DOHH2 (cell line): ENCODE measurements around the gene AIF1L.
"Not testable (repeated sequence)": the region's sequence is repeated elsewhere in the genome, so short reads cannot be mapped to it uniquely, and the experiment has no call there.

Experiments
- H3F3A ChIP-seq: fragments of 200-600 bp; sonication (generic), shearing (Covaris generic); 2 replicates; pipeline ENCODE4 v1.6.0; 2016; ENCODE audit warnings: antibody characterized with exemption, mild to moderate bottlenecking; ENCODE audit not compliant: control insufficient read depth, insufficient read depth
- H3K27ac ChIP-seq: fragments of 200-600 bp; sonication (generic); 2 replicates; pipeline ENCODE4 v1.5.1; 2014; ENCODE audit warnings: low read depth, mild to moderate bottlenecking, low read length, moderate library complexity
- H3K27me3 ChIP-seq: fragments of 200-600 bp; sonication (generic); 2 replicates; pipeline ENCODE4 v1.6.1; 2014; ENCODE audit warnings: mild to moderate bottlenecking, low read length, mixed read lengths; ENCODE audit not compliant: control insufficient read depth
- H3K36me3 ChIP-seq: fragments of 200-600 bp; sonication (generic); 2 replicates; pipeline ENCODE4 v1.6.1; 2014; ENCODE audit warnings: mild to moderate bottlenecking, low read length, moderate library complexity, mixed read lengths; ENCODE audit not compliant: control insufficient read depth
- H3K4me1 ChIP-seq: fragments of 200-600 bp; sonication (generic); 2 replicates; pipeline ENCODE4 v1.6.1; 2014; ENCODE audit warnings: mild to moderate bottlenecking, low read length, mixed read lengths; ENCODE audit not compliant: control insufficient read depth
- H3K4me2 ChIP-seq: fragments of 200-600 bp; sonication (generic); 2 replicates; pipeline ENCODE4 v1.6.0; 2014; ENCODE audit warnings: mild to moderate bottlenecking, low read length, moderate library complexity
- H3K4me3 ChIP-seq: fragments of 200-600 bp; sonication (generic); 2 replicates; pipeline ENCODE4 v1.5.1; 2014; ENCODE audit warnings: mild to moderate bottlenecking, low read length, mixed read lengths
- H3K79me2 ChIP-seq: fragments of 200-600 bp; sonication (generic); 2 replicates; pipeline ENCODE4 v1.6.1; 2014; ENCODE audit warnings: mild to moderate bottlenecking, low read length, mixed read lengths; ENCODE audit not compliant: control insufficient read depth
- H3K9me2 ChIP-seq: fragments of 200-600 bp; sonication (generic); replicated peaks from 2 replicates; pipeline ENCODE4 v1.6.1; 2014; ENCODE audit warnings: mild to moderate bottlenecking, low read length, mixed read lengths; ENCODE audit not compliant: control insufficient read depth
- H3K9me3 ChIP-seq: fragments of 200-600 bp; sonication (generic); 2 replicates; pipeline ENCODE4 v1.6.1; 2014; ENCODE audit warnings: antibody characterized with exemption, low read length, mixed read lengths; ENCODE audit not compliant: control insufficient read depth, insufficient read depth
- H4K20me1 ChIP-seq: fragments of 200-600 bp; sonication (generic); 2 replicates; pipeline ENCODE4 v1.6.0; 2014; ENCODE audit warnings: low read depth, mild to moderate bottlenecking, antibody characterized with exemption, low read length, moderate library complexity; ENCODE audit not compliant: control insufficient read depth, insufficient read depth
- EZH2phosphoT487 ChIP-seq: fragments of 200-600 bp; sonication (generic); IDR thresholded peaks from 2 replicates; pipeline ENCODE4 v1.6.1; 2017; ENCODE audit warnings: borderline replicate concordance, mild to moderate bottlenecking, antibody characterized with exemption, low read length, moderate library complexity, mixed read lengths
- TF ChIP-seq, protein P1 (sequence below): fragments of 200-600 bp; sonication (generic); IDR thresholded peaks from one replicate; pipeline ENCODE4 v1.5.1; 2014; ENCODE audit warnings: antibody characterized with exemption, mild to moderate bottlenecking, low read depth, low read length; ENCODE audit not compliant: poor library complexity, severe bottlenecking

Gene AIF1L

GRCh38 chr9:131098391-131099101 is 2.2 kb downstream of the AIF1L start:
- H3K4me1 ChIP-seq: no peaks in the 10 kb centered on the region
- H3F3A ChIP-seq: no peaks in the 10 kb centered on the region
- TF ChIP-seq, protein P1, sequence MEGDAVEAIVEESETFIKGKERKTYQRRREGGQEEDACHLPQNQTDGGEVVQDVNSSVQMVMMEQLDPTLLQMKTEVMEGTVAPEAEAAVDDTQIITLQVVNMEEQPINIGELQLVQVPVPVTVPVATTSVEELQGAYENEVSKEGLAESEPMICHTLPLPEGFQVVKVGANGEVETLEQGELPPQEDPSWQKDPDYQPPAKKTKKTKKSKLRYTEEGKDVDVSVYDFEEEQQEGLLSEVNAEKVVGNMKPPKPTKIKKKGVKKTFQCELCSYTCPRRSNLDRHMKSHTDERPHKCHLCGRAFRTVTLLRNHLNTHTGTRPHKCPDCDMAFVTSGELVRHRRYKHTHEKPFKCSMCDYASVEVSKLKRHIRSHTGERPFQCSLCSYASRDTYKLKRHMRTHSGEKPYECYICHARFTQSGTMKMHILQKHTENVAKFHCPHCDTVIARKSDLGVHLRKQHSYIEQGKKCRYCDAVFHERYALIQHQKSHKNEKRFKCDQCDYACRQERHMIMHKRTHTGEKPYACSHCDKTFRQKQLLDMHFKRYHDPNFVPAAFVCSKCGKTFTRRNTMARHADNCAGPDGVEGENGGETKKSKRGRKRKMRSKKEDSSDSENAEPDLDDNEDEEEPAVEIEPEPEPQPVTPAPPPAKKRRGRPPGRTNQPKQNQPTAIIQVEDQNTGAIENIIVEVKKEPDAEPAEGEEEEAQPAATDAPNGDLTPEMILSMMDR: no peak
- no peak for TF ChIP-seq EZH2phosphoT487
- no peaks in the 10 kb centered on the region for H3K36me3 ChIP-seq
- H3K27ac ChIP-seq: no peak overlapping the region
- H4K20me1 ChIP-seq: no peaks in the 10 kb centered on the region
- H3K4me2 ChIP-seq: no peak overlapping the region
- H3K4me3 ChIP-seq: no peak overlapping the region
- H3K27me3 ChIP-seq: peaks cover 31% of the 10 kb centered on the region
- no peaks in the 10 kb centered on the region for H3K9me3 ChIP-seq
- H3K79me2 ChIP-seq: no peaks in the 10 kb centered on the region
- H3K9me2 ChIP-seq: no peaks in the 10 kb centered on the region

DNA sequence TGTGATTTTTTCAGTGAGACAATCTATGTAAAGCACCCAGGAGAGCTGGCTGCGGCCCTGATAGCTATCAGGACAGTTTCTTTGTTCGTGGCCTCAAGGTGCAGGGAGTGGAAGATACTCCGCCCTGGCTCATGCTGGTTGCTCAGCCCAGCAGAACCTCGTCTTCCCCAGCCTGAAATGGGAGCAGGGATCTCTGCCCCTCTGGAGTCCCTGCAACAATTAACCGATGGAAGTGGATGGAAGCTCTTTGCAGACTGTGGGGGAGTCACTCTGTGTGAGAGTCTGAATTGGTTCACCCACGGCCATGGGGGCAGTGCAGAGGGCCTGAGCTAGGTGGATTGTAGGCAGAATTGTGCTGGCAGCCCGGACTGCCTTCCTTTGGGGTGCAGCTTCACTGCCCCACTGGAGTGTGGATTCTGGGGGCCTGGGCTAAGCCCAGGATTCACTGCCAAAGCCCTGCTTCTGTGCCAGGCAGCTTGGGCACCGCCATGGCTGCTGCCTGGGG is 2.8 kb downstream of the AIF1L start:
- no peak overlapping the region for H3K4me3 ChIP-seq
- no peaks in the 10 kb centered on the region for H3K9me2 ChIP-seq
- no peaks in the 10 kb centered on the region for H4K20me1 ChIP-seq
- H3K9me3 ChIP-seq: no peaks in the 10 kb centered on the region
- H3K4me1 ChIP-seq: no peaks in the 10 kb centered on the region
- no peaks in the 10 kb centered on the region for H3F3A ChIP-seq
- H3K27me3 ChIP-seq: peaks cover 32% of the 10 kb centered on the region
- H3K4me2 ChIP-seq: no peak overlapping the region
- TF ChIP-seq EZH2phosphoT487: no peak
- TF ChIP-seq, protein P1: no peak
- H3K36me3 ChIP-seq: no peaks in the 10 kb centered on the region
- no peak overlapping the region for H3K27ac ChIP-seq
- no peaks in the 10 kb centered on the region for H3K79me2 ChIP-seq

DNA sequence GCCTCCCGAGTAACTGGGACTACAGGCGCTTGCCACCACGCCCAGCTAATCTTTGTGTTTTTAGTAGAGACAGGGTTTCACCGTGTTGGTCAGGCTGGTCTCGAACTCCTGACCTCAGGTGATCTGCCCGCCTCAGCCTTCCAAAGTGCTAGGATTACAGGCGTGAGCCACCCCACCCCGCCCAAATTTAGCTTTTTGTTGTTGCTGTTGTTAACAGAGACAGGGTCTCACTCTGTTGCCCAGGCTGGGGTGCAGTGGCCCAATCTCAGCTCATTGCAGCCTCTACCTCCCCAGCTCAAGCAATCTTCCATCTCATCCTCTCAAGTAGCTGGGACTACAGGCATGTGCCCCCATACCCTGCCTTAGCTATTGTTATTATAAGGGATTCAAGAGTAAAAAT is 3.5 kb downstream of the AIF1L start:
- not testable (repeated sequence) for H3K4me1 ChIP-seq, H4K20me1 ChIP-seq, H3K9me2 ChIP-seq, H3K4me3 ChIP-seq, H3F3A ChIP-seq, H3K4me2 ChIP-seq, H3K79me2 ChIP-seq, H3K27ac ChIP-seq, H3K9me3 ChIP-seq, H3K36me3 ChIP-seq
- H3K27me3 ChIP-seq: peaks cover 35% of the 10 kb centered on the region

DNA sequence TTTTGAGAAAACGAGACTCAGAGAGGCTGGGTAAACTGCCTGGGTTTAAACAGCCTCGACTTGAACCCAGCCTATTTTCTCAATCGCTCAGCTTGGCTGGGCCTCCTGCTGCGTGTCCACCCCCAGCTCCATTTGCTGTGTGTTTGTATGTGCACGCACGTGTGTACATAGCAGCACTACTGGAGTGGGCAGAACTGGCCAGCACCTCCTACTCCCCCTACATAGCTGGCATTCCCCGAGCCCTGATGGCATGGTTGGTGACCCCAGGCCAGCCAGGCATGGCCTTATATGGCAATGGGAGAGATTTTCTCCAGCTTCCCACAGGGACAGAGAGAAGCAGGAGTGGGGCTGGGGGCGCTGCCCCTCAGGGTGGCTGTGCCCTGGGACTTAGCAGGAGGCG is 4.1 kb downstream of the AIF1L start:
- no peak overlapping the region for H3K4me3 ChIP-seq
- TF ChIP-seq, protein P1: no peak
- TF ChIP-seq EZH2phosphoT487: no peak
- H4K20me1 ChIP-seq: no peaks in the 10 kb centered on the region
- no peak overlapping the region for H3K27ac ChIP-seq
- H3K27me3 ChIP-seq: peaks cover 32% of the 10 kb centered on the region
- no peaks in the 10 kb centered on the region for H3K9me3 ChIP-seq
- H3K36me3 ChIP-seq: no peaks in the 10 kb centered on the region
- no peak overlapping the region for H3K4me2 ChIP-seq
- no peaks in the 10 kb centered on the region for H3F3A ChIP-seq
- no peaks in the 10 kb centered on the region for H3K79me2 ChIP-seq
- H3K9me2 ChIP-seq: no peaks in the 10 kb centered on the region
- no peaks in the 10 kb centered on the region for H3K4me1 ChIP-seq
